Chondrocyte (in vitro differentiated cells): ENCODE data around the gene RPTOR. TPM values are rescaled to one million over a fixed set of nuclear protein-coding genes. Genes with fewer than 3 reads are reported as not detected.

ENCODE experiments used
- DNase-seq: peaks from one replicate; pipeline ENCODE4 v3.0.0; 2021; ENCODE audit warnings: mixed read lengths, low spot score
- H3K27ac Mint-ChIP-seq: one replicate; pipeline ENCODE4 v1.8.0; 2021; ENCODE audit warnings: mild to moderate bottlenecking, moderate library complexity, mixed read lengths; ENCODE audit not compliant: unreplicated experiment
- H3K27me3 Mint-ChIP-seq: 2 replicates; pipeline ENCODE4 v1.8.0; 2021; ENCODE audit warnings: low read depth, mixed read lengths
- H3K36me3 Mint-ChIP-seq: 2 replicates; pipeline ENCODE4 v1.8.0; 2021; ENCODE audit warnings: low read depth, mixed read lengths
- H3K4me1 Mint-ChIP-seq: 2 replicates; pipeline ENCODE4 v1.8.0; 2021; ENCODE audit warnings: low read depth, mild to moderate bottlenecking, mixed read lengths
- H3K4me3 Mint-ChIP-seq: one replicate; pipeline ENCODE4 v1.8.0; 2021; ENCODE audit warnings: mild to moderate bottlenecking, moderate library complexity, mixed read lengths; ENCODE audit not compliant: unreplicated experiment
- H3K9me3 Mint-ChIP-seq: 2 replicates; pipeline ENCODE4 v1.8.0; 2021; ENCODE audit warnings: low read depth, mixed read lengths
- CTCF ChIP-seq: fragments of 200-600 bp; sonication (generic); IDR thresholded peaks from 2 replicates; pipeline ENCODE4 v1.5.0; 2021; ENCODE audit warnings: antibody characterized with exemption, mild to moderate bottlenecking, moderate library complexity
- total RNA-seq: library from RNA; stranded (reverse); gene quantifications from 3 replicates; pipeline ENCODE4 v1.2.1, GENCODE V29; 2021

Gene RPTOR
- total RNA-seq, 1 donor from 2014 or later = 30.9 TPM

GRCh38 chr17:80517641-80518040 is 27.0 kb upstream of the RPTOR start:
- Mint-ChIP-seq H3K9me3 (no peaks in the 10 kb centered on the region), H3K27me3 (no peaks in the 10 kb centered on the region), H3K4me1 (peaks cover 30% of the 10 kb centered on the region), H3K27ac (no peak overlapping the region), H3K4me3 (no peak overlapping the region), H3K36me3 (no peaks in the 10 kb centered on the region)
- no peak for TF ChIP-seq CTCF
- no peak for DNase-seq

- DNase-seq = no peak
- Mint-ChIP-seq H3K4me3 (no peak overlapping the region), H3K36me3 (no peaks in the 10 kb centered on the region), H3K27me3 (no peaks in the 10 kb centered on the region), H3K4me1 (peaks cover 23% of the 10 kb centered on the region), H3K27ac (no peak overlapping the region), H3K9me3 (no peaks in the 10 kb centered on the region)
- no peak for TF ChIP-seq CTCF
These were observed 26.2 kb upstream of the RPTOR start for GRCh38 chr17:80518392-80518791.

- Mint-ChIP-seq H3K4me1 (peaks cover 15% of the 10 kb centered on the region), H3K4me3 (no peak overlapping the region), H3K27me3 (no peaks in the 10 kb centered on the region), H3K36me3 (no peaks in the 10 kb centered on the region), H3K9me3 (no peaks in the 10 kb centered on the region), H3K27ac (no peak overlapping the region)
- no peak for TF ChIP-seq CTCF
- no peak for DNase-seq
These were observed 25.4 kb upstream of the RPTOR start for GRCh38 chr17:80519091-80519781.

- peaks cover 9% of the 10 kb centered on the region for H3K4me1 Mint-ChIP-seq
- H3K27me3 Mint-ChIP-seq = no peaks in the 10 kb centered on the region
- H3K27ac Mint-ChIP-seq = no peak overlapping the region
- no peaks in the 10 kb centered on the region for H3K9me3 Mint-ChIP-seq
- no peak overlapping the region for H3K4me3 Mint-ChIP-seq
- H3K36me3 Mint-ChIP-seq = no peaks in the 10 kb centered on the region
- no peak for DNase-seq
- no peak for TF ChIP-seq CTCF
These were observed 23.7 kb upstream of the RPTOR start for GRCh38 chr17:80520810-80521455.

- no peaks in the 10 kb centered on the region for H3K36me3 Mint-ChIP-seq
- H3K4me3 Mint-ChIP-seq = no peak overlapping the region
- no peak overlapping the region for H3K27ac Mint-ChIP-seq
- TF ChIP-seq CTCF = no peak
- H3K27me3 Mint-ChIP-seq = peaks cover 7% of the 10 kb centered on the region
- H3K4me1 Mint-ChIP-seq = peaks cover 14% of the 10 kb centered on the region
- DNase-seq = no peak
- no peaks in the 10 kb centered on the region for H3K9me3 Mint-ChIP-seq
These were observed 21.4 kb upstream of the RPTOR start for GRCh38 chr17:80523054-80523744.
